ENCODE results near the gene CCDC92. TPM values are rescaled to one million over a fixed set of nuclear protein-coding genes. Genes with fewer than 3 reads are reported as not detected.

Gene CCDC92
- total RNA-seq, 1 experiment from 2014 or later: 16.8 TPM

- no peaks in the 10 kb centered on the region for H3K27me3 Mint-ChIP-seq (ENCODE audit: insufficient read depth, unreplicated experiment)
- Histone ChIP-seq H3K36me3 (ENCODE audit: control insufficient read depth, insufficient read depth, low read length) (no peaks in the 10 kb centered on the region), H3K9me3 (no peaks in the 10 kb centered on the region), H3K27me3 (replicated peaks; ENCODE audit: control insufficient read depth, insufficient read depth, low read length) (no peaks in the 10 kb centered on the region), H3K4me3 (ENCODE audit: low read depth, low read length) (no peak overlapping the region), H3K4me1 (no peaks in the 10 kb centered on the region)
- H3K27ac Mint-ChIP-seq (ENCODE audit: unreplicated experiment): no peak overlapping the region
- H3K9me3 Mint-ChIP-seq (ENCODE audit: unreplicated experiment): no peaks in the 10 kb centered on the region
- no peak overlapping the region for H3K4me3 Mint-ChIP-seq (ENCODE audit: unreplicated experiment)
- H3K4me1 Mint-ChIP-seq (ENCODE audit: low read depth, unreplicated experiment): no peaks in the 10 kb centered on the region
- intact Hi-C loops (cut with micrococcal nuclease; ENCODE audit: unreplicated experiment): no loop called here
- H3K36me3 Mint-ChIP-seq (ENCODE audit: insufficient read depth, unreplicated experiment): peaks cover 9% of the 10 kb centered on the region
- TF ChIP-seq, protein P1, sequence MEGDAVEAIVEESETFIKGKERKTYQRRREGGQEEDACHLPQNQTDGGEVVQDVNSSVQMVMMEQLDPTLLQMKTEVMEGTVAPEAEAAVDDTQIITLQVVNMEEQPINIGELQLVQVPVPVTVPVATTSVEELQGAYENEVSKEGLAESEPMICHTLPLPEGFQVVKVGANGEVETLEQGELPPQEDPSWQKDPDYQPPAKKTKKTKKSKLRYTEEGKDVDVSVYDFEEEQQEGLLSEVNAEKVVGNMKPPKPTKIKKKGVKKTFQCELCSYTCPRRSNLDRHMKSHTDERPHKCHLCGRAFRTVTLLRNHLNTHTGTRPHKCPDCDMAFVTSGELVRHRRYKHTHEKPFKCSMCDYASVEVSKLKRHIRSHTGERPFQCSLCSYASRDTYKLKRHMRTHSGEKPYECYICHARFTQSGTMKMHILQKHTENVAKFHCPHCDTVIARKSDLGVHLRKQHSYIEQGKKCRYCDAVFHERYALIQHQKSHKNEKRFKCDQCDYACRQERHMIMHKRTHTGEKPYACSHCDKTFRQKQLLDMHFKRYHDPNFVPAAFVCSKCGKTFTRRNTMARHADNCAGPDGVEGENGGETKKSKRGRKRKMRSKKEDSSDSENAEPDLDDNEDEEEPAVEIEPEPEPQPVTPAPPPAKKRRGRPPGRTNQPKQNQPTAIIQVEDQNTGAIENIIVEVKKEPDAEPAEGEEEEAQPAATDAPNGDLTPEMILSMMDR (IDR thresholded peaks at IDR 0.05; ENCODE audit: insufficient read depth in 1 of 2, low read depth in 1 of 2, low read length in 1 of 2, severe bottlenecking in 1 of 2, unreplicated experiment in 1 of 2): no peak
- BruUV-seq (replicated peaks): no TSS peak
- ChIA-PET POLR2A (no interaction called here), CTCF (no interaction called here)
- no peak for DNase-seq
Measured at GRCh38 chr12:123965382-123965781, 7.2 kb downstream of the CCDC92 start.

- no TSS peak for BruUV-seq (replicated peaks)
Measured at GRCh38 chr12:123963821-123964220, 8.8 kb downstream of the CCDC92 start.

GRCh38 chr12:123962513-123962912 is 10.1 kb downstream of the CCDC92 start:
- ChIA-PET POLR2A (no interaction called here), CTCF (no interaction called here)
- no peaks in the 10 kb centered on the region for H3K4me1 ChIP-seq
- H3K4me3 ChIP-seq (ENCODE audit: low read depth, low read length): no peak overlapping the region
- no peaks in the 10 kb centered on the region for H3K27me3 ChIP-seq (replicated peaks; ENCODE audit: control insufficient read depth, insufficient read depth, low read length)
- H3K36me3 ChIP-seq (ENCODE audit: control insufficient read depth, insufficient read depth, low read length): no peaks in the 10 kb centered on the region
- H3K9me3 ChIP-seq: no peaks in the 10 kb centered on the region
- TF ChIP-seq, protein P1 (IDR thresholded peaks at IDR 0.05; ENCODE audit: insufficient read depth in 1 of 2, low read depth in 1 of 2, low read length in 1 of 2, severe bottlenecking in 1 of 2, unreplicated experiment in 1 of 2): no peak
- H3K27ac Mint-ChIP-seq (ENCODE audit: unreplicated experiment): no peak overlapping the region
- no peaks in the 10 kb centered on the region for H3K27me3 Mint-ChIP-seq (ENCODE audit: insufficient read depth, unreplicated experiment)
- intact Hi-C loops (cut with micrococcal nuclease; ENCODE audit: unreplicated experiment): no loop called here
- H3K4me3 Mint-ChIP-seq (ENCODE audit: unreplicated experiment): no peak overlapping the region
- no peak for DNase-seq
- BruUV-seq (replicated peaks): no TSS peak
- H3K9me3 Mint-ChIP-seq (ENCODE audit: unreplicated experiment): no peaks in the 10 kb centered on the region
- H3K36me3 Mint-ChIP-seq (ENCODE audit: insufficient read depth, unreplicated experiment): no peaks in the 10 kb centered on the region
- H3K4me1 Mint-ChIP-seq (ENCODE audit: low read depth, unreplicated experiment): no peaks in the 10 kb centered on the region

More at GRCh38 chr12:123963821-123964220, 8.8 kb downstream of the CCDC92 start:
- no peaks in the 10 kb centered on the region for H3K4me1 Mint-ChIP-seq (ENCODE audit: low read depth, unreplicated experiment)
- no peaks in the 10 kb centered on the region for H3K9me3 Mint-ChIP-seq (ENCODE audit: unreplicated experiment)
- Histone ChIP-seq H3K4me3 (ENCODE audit: low read depth, low read length) (no peak overlapping the region), H3K27me3 (replicated peaks; ENCODE audit: control insufficient read depth, insufficient read depth, low read length) (no peaks in the 10 kb centered on the region), H3K36me3 (ENCODE audit: control insufficient read depth, insufficient read depth, low read length) (no peaks in the 10 kb centered on the region), H3K9me3 (no peaks in the 10 kb centered on the region), H3K4me1 (no peaks in the 10 kb centered on the region)
- no peaks in the 10 kb centered on the region for H3K36me3 Mint-ChIP-seq (ENCODE audit: insufficient read depth, unreplicated experiment)
- no peaks in the 10 kb centered on the region for H3K27me3 Mint-ChIP-seq (ENCODE audit: insufficient read depth, unreplicated experiment)
- H3K4me3 Mint-ChIP-seq (ENCODE audit: unreplicated experiment): no peak overlapping the region
- intact Hi-C loops (cut with micrococcal nuclease; ENCODE audit: unreplicated experiment): no loop called here
- no peak for DNase-seq
- POLR2A ChIA-PET: no interaction called here
- TF ChIP-seq, protein P1 (IDR thresholded peaks at IDR 0.05; ENCODE audit: insufficient read depth in 1 of 2, low read depth in 1 of 2, low read length in 1 of 2, severe bottlenecking in 1 of 2, unreplicated experiment in 1 of 2): no peak
- H3K27ac Mint-ChIP-seq (ENCODE audit: unreplicated experiment): no peak overlapping the region
- CTCF ChIA-PET: no interaction called here
